Body of pancreas (tissue), 4 donors: ENCODE results near the gene PYURF. TPM values are rescaled to one million over a fixed set of nuclear protein-coding genes. Genes with fewer than 3 reads are reported as not detected.

ENCODE experiments used
- ATAC-seq: fragments of 150-250 bp; one replicate; pipeline ENCODE4 v1.9.1; 2016
- DNase-seq, 4 donors: peaks; one replicate each; pipeline ENCODE4 v3.0.0-alpha.2; 2019
- H3K27ac ChIP-seq, 4 donors: fragments of 200-600 bp; sonication (generic); 1 replicate in 3 of 4; 2 replicates in 1 of 4; pipeline versions ENCODE4 v1.5.1 to v1.6.1; 2016 to 2019; ENCODE audit warnings: mild to moderate bottlenecking in 1 of 4, mixed read lengths in 1 of 4, moderate library complexity in 1 of 4
- H3K27me3 ChIP-seq, 2 donors: fragments of 200-600 bp; sonication (generic); one replicate each; pipeline ENCODE4 v1.6.0; 2016; ENCODE audit warnings: mild to moderate bottlenecking in 1 of 2
- H3K36me3 ChIP-seq, 2 donors: fragments of 200-600 bp; sonication (generic); replicated peaks in 1 of 2; 2 replicates each; pipeline ENCODE4 v1.5.1; 2016; ENCODE audit warnings: low read depth in 2 of 2; ENCODE audit not compliant: insufficient read depth in 1 of 2
- H3K4me1 ChIP-seq: fragments of 200-600 bp; sonication (generic); one replicate; pipeline ENCODE4 v1.6.0; 2016
- H3K4me3 ChIP-seq, 2 donors: fragments of 200-600 bp; sonication (generic); 1 replicate in 1 of 2; 2 replicates in 1 of 2; pipeline ENCODE4 v1.5.1; 2016 to 2019
- H3K9me3 ChIP-seq, 3 donors: fragments of 200-600 bp; sonication (generic); 1 replicate in 2 of 3; 2 replicates in 1 of 3; pipeline ENCODE4 v1.5.1; 2016
- CTCF ChIP-seq, 7 experiments: fragments of 450-650 bp in 4 of 7; fragments of 200-600 bp in 3 of 7; sonication (generic) in 3 of 7; IDR thresholded peaks; one replicate each; pipeline ENCODE4 v1.5.1; 2016 to 2019; ENCODE audit warnings: antibody characterized with exemption in 7 of 7
- POLR2A ChIP-seq, 3 donors: fragments of 450-650 bp; IDR thresholded peaks; one replicate each; pipeline ENCODE4 v1.6.1; 2016; ENCODE audit warnings: antibody characterized with exemption in 3 of 3, mild to moderate bottlenecking in 2 of 3
- WGBS, 2 donors: methylation state at CpG; one replicate each; pipeline ENCODE4 v1.1.5; 2017; 5-methylcytosine and 5-hydroxymethylcytosine counted together
- intact Hi-C: fragments of 100-400 bp; cut with DNase I; formaldehyde crosslinking; loops from one replicate; pipeline ENCODE4 v1.15.1; 2023
- total RNA-seq, 2 donors: library from RNA; depleted of rRNA; stranded (reverse); fragments of >200 nt; gene quantifications; one replicate each; pipeline ENCODE4 v1.1.0, GENCODE V29; 2016

Gene PYURF
- 10 to 100 TPM; 56.4 to 79.4 TPM for total RNA-seq

GRCh38 chr4:88523325-88524129 is at the start of gene PYURF:
TSS of gene PYURF (minus strand) at chr4:88523776. CDS start at chr4:88523700, 76 bp downstream.
- H3K4me1 ChIP-seq: peaks cover 24% of the 10 kb centered on the region
- H3K9me3 ChIP-seq: no peaks in the 10 kb centered on the region
- WGBS, 2 donors: 0 to 2% methylated on average over 13 to 68 of the region's 68 CpGs
- DNase-seq (peak; percentile 95 to 98 (median 96)), ATAC-seq (peak; percentile 97)
- no peaks in the 10 kb centered on the region for H3K36me3 ChIP-seq
- H3K4me3 ChIP-seq: peak within 1 kb of the TSS; percentile 54 to 89
- intact Hi-C loops: no loop called here
- H3K27ac ChIP-seq: peak within 1 kb of the TSS; percentile 68 to 91 (median 90)
- H3K27me3 ChIP-seq: no peaks in the 10 kb centered on the region
- TF ChIP-seq POLR2A (IDR thresholded peaks at IDR 0.05): peak; percentile 84 to 88 (median 86)
- TF ChIP-seq CTCF (IDR thresholded peaks at IDR 0.05): peak in 1 of 7 experiments; percentile 1

- Histone ChIP-seq H3K27me3 (no peaks in the 10 kb centered on the region), H3K4me1 (no peaks in the 10 kb centered on the region), H3K36me3 (no peaks in the 10 kb centered on the region), H3K27ac (no peak overlapping the region), H3K4me3 (no peak overlapping the region), H3K9me3 (no peaks in the 10 kb centered on the region)
- intact Hi-C loops: no loop called here
- TF ChIP-seq POLR2A (IDR thresholded peaks at IDR 0.05) (no peak), CTCF (IDR thresholded peaks at IDR 0.05) (no peak)
- ATAC-seq (no peak), DNase-seq (no peak)
These were observed 46.4 kb upstream of the PYURF start for GRCh38 chr4:88570001-88570400.

- Histone ChIP-seq H3K27ac (no peak overlapping the region), H3K4me3 (no peak overlapping the region), H3K4me1 (no peaks in the 10 kb centered on the region), H3K36me3 (no peaks in the 10 kb centered on the region), H3K9me3 (no peaks in the 10 kb centered on the region), H3K27me3 (no peaks in the 10 kb centered on the region)
- ATAC-seq (no peak), DNase-seq (no peak)
- intact Hi-C loops: no loop called here
- WGBS, 2 donors: 91 to 100% methylated on average over 1 of the region's 1 CpG
- TF ChIP-seq CTCF (IDR thresholded peaks at IDR 0.05): no peak
- TF ChIP-seq POLR2A (IDR thresholded peaks at IDR 0.05): no peak
These were observed 44.0 kb upstream of the PYURF start for GRCh38 chr4:88567591-88567990.

GRCh38 chr4:88549815-88550214 is 26.2 kb upstream of the PYURF start:
- WGBS, 2 donors: 75 to 77% methylated on average over 7 of the region's 7 CpGs
- no peak for DNase-seq
- TF ChIP-seq CTCF (IDR thresholded peaks at IDR 0.05): no peak
- TF ChIP-seq POLR2A (IDR thresholded peaks at IDR 0.05): no peak
- H3K27me3 ChIP-seq: no peaks in the 10 kb centered on the region
- H3K27ac ChIP-seq: no peak overlapping the region
- H3K36me3 ChIP-seq: no peaks in the 10 kb centered on the region
- H3K9me3 ChIP-seq: no peaks in the 10 kb centered on the region
- H3K4me3 ChIP-seq: no peak overlapping the region
- intact Hi-C loops: no loop called here
- H3K4me1 ChIP-seq: no peaks in the 10 kb centered on the region
- ATAC-seq: no peak
